Activated CD8-positive, alpha-beta T cell treated with anti-CD3 and anti-CD28 coated beads for 36 hours (primary cell): ENCODE measurements around the gene TLE1. TPM values are rescaled to one million over a fixed set of nuclear protein-coding genes. Genes with fewer than 3 reads are reported as not detected.

Experiments
- ATAC-seq: fragments of 200-7000 bp; cut with Tn5 transposase; one replicate; pipeline ENCODE4 v1.10.0; 2021; ENCODE audit warnings: mild to moderate bottlenecking, moderate library complexity
- CTCF ChIA-PET: fragments of 350-600 bp; sonication (Branson Sonifier 250); formaldehyde crosslinking; loops from one replicate; lab custom pipeline; 2021; ENCODE audit warnings: antibody characterized with exemption; lab: Charles Lee
- POLR2A ChIA-PET: fragments of 350-600 bp; sonication (Branson Sonifier 250); formaldehyde crosslinking; loops from one replicate; lab custom pipeline; 2021; ENCODE audit warnings: antibody characterized with exemption; lab: Charles Lee
- DNase-seq: peaks from one replicate; pipeline ENCODE4 v3.0.0-alpha.2; 2020
- H3K27ac Mint-ChIP-seq: one replicate; pipeline ENCODE4 v1.8.0; 2021; ENCODE audit warnings: mild to moderate bottlenecking, mixed read lengths
- H3K27me3 Mint-ChIP-seq: one replicate; pipeline ENCODE4 v1.8.0; 2021; ENCODE audit warnings: mixed read lengths
- H3K36me3 Mint-ChIP-seq: one replicate; pipeline ENCODE4 v1.8.0; 2021; ENCODE audit warnings: low read depth, mixed read lengths
- H3K4me1 Mint-ChIP-seq: one replicate; pipeline ENCODE4 v1.8.0; 2021; ENCODE audit warnings: low read depth, mixed read lengths
- H3K4me3 Mint-ChIP-seq: one replicate; pipeline ENCODE4 v1.8.0; 2021; ENCODE audit warnings: mild to moderate bottlenecking, moderate library complexity, mixed read lengths
- H3K9me3 Mint-ChIP-seq: one replicate; pipeline ENCODE4 v1.8.0; 2021; ENCODE audit warnings: mixed read lengths
- CTCF ChIP-seq: fragments of 200-600 bp; IDR thresholded peaks from one replicate; pipeline ENCODE4 v1.8.0; 2022; ENCODE audit warnings: antibody characterized with exemption, mild to moderate bottlenecking
- intact Hi-C: fragments of 100-400 bp; cut with micrococcal nuclease; formaldehyde crosslinking; loops from one replicate; pipeline ENCODE4 v1.10.0; 2022
- total RNA-seq, 2 experiments: library from RNA; stranded (reverse); gene quantifications; one replicate each; pipeline ENCODE4 v1.2.3, GENCODE V29; 2021

The TLE1 gene
- total RNA-seq, 2 experiments from 2014 or later: 0.20 to 0.29 TPM

- intact Hi-C loops: no loop called here
- no peaks in the 10 kb centered on the region for H3K9me3 Mint-ChIP-seq
- CTCF ChIA-PET: no interaction called here
- H3K4me3 Mint-ChIP-seq: no peak overlapping the region
- no peaks in the 10 kb centered on the region for H3K4me1 Mint-ChIP-seq
- no peak for DNase-seq
- ATAC-seq: no peak
- H3K27ac Mint-ChIP-seq: no peak overlapping the region
- POLR2A ChIA-PET: no interaction called here
- no peak for TF ChIP-seq CTCF
- no peaks in the 10 kb centered on the region for H3K36me3 Mint-ChIP-seq
- H3K27me3 Mint-ChIP-seq: no peaks in the 10 kb centered on the region
These were observed 149.1 kb downstream of the TLE1 start for GRCh38 chr9:81540142-81540710.

- Mint-ChIP-seq H3K4me1 (no peaks in the 10 kb centered on the region), H3K27ac (no peak overlapping the region), H3K36me3 (no peaks in the 10 kb centered on the region), H3K27me3 (no peaks in the 10 kb centered on the region), H3K4me3 (no peak overlapping the region), H3K9me3 (no peaks in the 10 kb centered on the region)
- intact Hi-C loops: no loop called here
- ATAC-seq (no peak), DNase-seq (no peak)
- no peak for TF ChIP-seq CTCF
- ChIA-PET CTCF (no interaction called here), POLR2A (no interaction called here)
These were observed 150.0 kb downstream of the TLE1 start for GRCh38 chr9:81539317-81539716.

- Mint-ChIP-seq H3K36me3 (no peaks in the 10 kb centered on the region), H3K27me3 (no peaks in the 10 kb centered on the region), H3K4me3 (no peak overlapping the region), H3K9me3 (no peaks in the 10 kb centered on the region), H3K4me1 (no peaks in the 10 kb centered on the region), H3K27ac (no peak overlapping the region)
- intact Hi-C loops: no loop called here
- no peak for TF ChIP-seq CTCF
- DNase-seq (no peak), ATAC-seq (no peak)
- ChIA-PET POLR2A (no interaction called here), CTCF (interaction anchor here (1.5 kb wide), 1 partner anchor 16 kb away, joined by 4 read pairs; no protein-coding TSS in a partner anchor)
These were observed 150.5 kb downstream of the TLE1 start for GRCh38 chr9:81538890-81539289.

GRCh38 chr9:81537964-81538363 is 151.4 kb downstream of the TLE1 start:
- intact Hi-C loops: no loop called here
- no peaks in the 10 kb centered on the region for H3K4me1 Mint-ChIP-seq
- no peak overlapping the region for H3K27ac Mint-ChIP-seq
- no peaks in the 10 kb centered on the region for H3K27me3 Mint-ChIP-seq
- no peaks in the 10 kb centered on the region for H3K36me3 Mint-ChIP-seq
- ChIA-PET CTCF (interaction anchor here (1.5 kb wide), 1 partner anchor 15 kb away, joined by 4 read pairs; no protein-coding TSS in a partner anchor), POLR2A (no interaction called here)
- H3K4me3 Mint-ChIP-seq: no peak overlapping the region
- DNase-seq (no peak), ATAC-seq (no peak)
- TF ChIP-seq CTCF: no peak
- H3K9me3 Mint-ChIP-seq: no peaks in the 10 kb centered on the region

- intact Hi-C loops: no loop called here
- Mint-ChIP-seq H3K27ac (no peak overlapping the region), H3K27me3 (no peaks in the 10 kb centered on the region), H3K36me3 (no peaks in the 10 kb centered on the region), H3K4me3 (no peak overlapping the region), H3K9me3 (no peaks in the 10 kb centered on the region), H3K4me1 (no peaks in the 10 kb centered on the region)
- TF ChIP-seq CTCF: no peak
- no peak for DNase-seq
- ChIA-PET POLR2A (no interaction called here), CTCF (no interaction called here)
- no peak for ATAC-seq
These were observed 152.9 kb downstream of the TLE1 start for GRCh38 chr9:81536242-81537025.
